Lung (tissue), 12 donors: Measurements from ENCODE around the gene LEF1. TPM values are rescaled to one million over a fixed set of nuclear protein-coding genes. Genes with fewer than 3 reads are reported as not detected.

Experiments
- ATAC-seq: fragments of 200-7000 bp; cut with Tn5 transposase; one replicate; pipeline ENCODE4 v1.9.1; 2020; ENCODE audit warnings: moderate number of reproducible peaks; ENCODE audit not compliant: insufficient read depth, low FRiP score
- DNase-seq, 3 donors: peaks; one replicate each; pipeline ENCODE4 v3.0.0-alpha.2; 2013 to 2017
- H3K27ac ChIP-seq, 2 donors: one replicate each; pipeline ENCODE4 v1.5.1; 2013; ENCODE audit warnings: mild to moderate bottlenecking in 2 of 2, moderate library complexity in 2 of 2, control low read depth in 1 of 2, inconsistent platforms in 1 of 2, low read depth in 1 of 2, low read length in 1 of 2
- H3K27me3 ChIP-seq, 3 donors: one replicate each; pipeline ENCODE4 v1.5.1; 2013; ENCODE audit warnings: low read length in 2 of 3; ENCODE audit not compliant: control insufficient read depth in 3 of 3, insufficient read depth in 3 of 3
- H3K36me3 ChIP-seq, 4 donors: one replicate each; pipeline ENCODE4 v1.5.1; 2013; ENCODE audit warnings: low read length in 4 of 4, mild to moderate bottlenecking in 1 of 4, moderate library complexity in 1 of 4; ENCODE audit not compliant: control insufficient read depth in 4 of 4, insufficient read depth in 4 of 4
- H3K4me1 ChIP-seq, 5 donors: one replicate each; pipeline ENCODE4 v1.5.1; 2013; ENCODE audit warnings: low read length in 5 of 5, mild to moderate bottlenecking in 2 of 5, moderate library complexity in 1 of 5; ENCODE audit not compliant: control insufficient read depth in 5 of 5, insufficient read depth in 5 of 5
- H3K4me3 ChIP-seq: one replicate; pipeline ENCODE4 v1.5.1; 2013; ENCODE audit warnings: mild to moderate bottlenecking, control low read depth, moderate library complexity
- H3K9ac ChIP-seq, 2 donors: one replicate each; pipeline ENCODE4 v1.5.1; 2013; ENCODE audit warnings: low read length in 2 of 2, control low read depth in 1 of 2; ENCODE audit not compliant: insufficient read depth in 1 of 2
- H3K9me3 ChIP-seq, 4 donors: one replicate each; pipeline ENCODE4 v1.5.1; 2013; ENCODE audit warnings: low read length in 3 of 4, mild to moderate bottlenecking in 1 of 4, moderate library complexity in 1 of 4; ENCODE audit not compliant: control insufficient read depth in 4 of 4, insufficient read depth in 3 of 4
- WGBS, 2 donors: extraction: QIAGEN DNeasy Blood & Tissue Kit; methylation state at CpG; one replicate each; pipeline ENCODE4 v1.1.7; 2013; 5-methylcytosine and 5-hydroxymethylcytosine counted together
- polyA plus RNA-seq, 2 donors: library from polyadenylated mRNA; stranded (reverse); fragments of 200-250 nt; gene quantifications; one replicate each; pipeline ENCODE4 v1.2.1, GENCODE V29; 2013
- total RNA-seq, 2 donors: library from RNA; depleted of rRNA in 1 of 2; stranded (reverse); fragments of >200 nt in 1 of 2; gene quantifications; one replicate each; pipeline ENCODE4 v1.2.1, GENCODE V29; 2014 to 2021
- TF ChIP-seq, protein P1 (sequence below): IDR thresholded peaks from 2 replicates; pipeline ENCODE4 v1.5.1; 2012; ENCODE audit warnings: mild to moderate bottlenecking; ENCODE audit errors: control extremely low read depth, extremely low read depth
- donor health status: control.
- donor health status: control.
- donor health status: Bipolar disorder and iron deficiency.
- donor health status: healthy.
- donor health status: DM: yes; HTN: yes; CAD: no.

LEF1 gene
- total and polyA plus RNA-seq, 4 donors: 2.7 to 25.4 (median 4.0) TPM

DNA sequence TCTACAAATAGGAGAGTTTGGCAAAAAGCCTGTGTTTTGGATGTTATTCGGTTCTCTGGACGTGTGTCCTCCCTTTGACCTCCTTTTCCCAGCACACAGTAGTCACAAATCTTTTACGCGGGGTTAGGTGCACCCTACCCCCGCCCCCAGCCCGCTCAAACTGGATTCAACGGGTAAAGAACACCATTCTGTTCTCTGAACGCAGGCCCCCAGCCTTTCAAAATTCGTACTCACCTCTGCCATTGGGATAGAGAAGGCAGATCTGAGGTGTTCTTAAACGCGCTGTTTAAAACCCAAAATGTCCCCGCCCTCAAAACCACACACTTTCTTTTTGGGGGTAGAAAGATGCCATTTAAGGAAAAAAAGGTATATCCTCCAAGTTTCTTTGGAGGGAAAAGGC, 2.7 kb downstream of the LEF1 start:
- Histone ChIP-seq H3K9me3 (no peaks in the 10 kb centered on the region), H3K4me1 (peaks cover 0 to 24% (median 0%) of the 10 kb centered on the region in 5 donors), H3K27me3 (peaks cover 0 to 28% (median 22%) of the 10 kb centered on the region in 3 donors), H3K27ac (no peak overlapping the region), H3K9ac (no peak overlapping the region), H3K4me3 (no peak overlapping the region), H3K36me3 (no peaks in the 10 kb centered on the region)
- ATAC-seq (no peak), DNase-seq (peak; percentile 23 to 55 (median 35))
- TF ChIP-seq, protein P1, sequence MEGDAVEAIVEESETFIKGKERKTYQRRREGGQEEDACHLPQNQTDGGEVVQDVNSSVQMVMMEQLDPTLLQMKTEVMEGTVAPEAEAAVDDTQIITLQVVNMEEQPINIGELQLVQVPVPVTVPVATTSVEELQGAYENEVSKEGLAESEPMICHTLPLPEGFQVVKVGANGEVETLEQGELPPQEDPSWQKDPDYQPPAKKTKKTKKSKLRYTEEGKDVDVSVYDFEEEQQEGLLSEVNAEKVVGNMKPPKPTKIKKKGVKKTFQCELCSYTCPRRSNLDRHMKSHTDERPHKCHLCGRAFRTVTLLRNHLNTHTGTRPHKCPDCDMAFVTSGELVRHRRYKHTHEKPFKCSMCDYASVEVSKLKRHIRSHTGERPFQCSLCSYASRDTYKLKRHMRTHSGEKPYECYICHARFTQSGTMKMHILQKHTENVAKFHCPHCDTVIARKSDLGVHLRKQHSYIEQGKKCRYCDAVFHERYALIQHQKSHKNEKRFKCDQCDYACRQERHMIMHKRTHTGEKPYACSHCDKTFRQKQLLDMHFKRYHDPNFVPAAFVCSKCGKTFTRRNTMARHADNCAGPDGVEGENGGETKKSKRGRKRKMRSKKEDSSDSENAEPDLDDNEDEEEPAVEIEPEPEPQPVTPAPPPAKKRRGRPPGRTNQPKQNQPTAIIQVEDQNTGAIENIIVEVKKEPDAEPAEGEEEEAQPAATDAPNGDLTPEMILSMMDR: no peak
- WGBS, 2 donors: 42 to 52% methylated on average over 12 of the region's 12 CpGs

DNA sequence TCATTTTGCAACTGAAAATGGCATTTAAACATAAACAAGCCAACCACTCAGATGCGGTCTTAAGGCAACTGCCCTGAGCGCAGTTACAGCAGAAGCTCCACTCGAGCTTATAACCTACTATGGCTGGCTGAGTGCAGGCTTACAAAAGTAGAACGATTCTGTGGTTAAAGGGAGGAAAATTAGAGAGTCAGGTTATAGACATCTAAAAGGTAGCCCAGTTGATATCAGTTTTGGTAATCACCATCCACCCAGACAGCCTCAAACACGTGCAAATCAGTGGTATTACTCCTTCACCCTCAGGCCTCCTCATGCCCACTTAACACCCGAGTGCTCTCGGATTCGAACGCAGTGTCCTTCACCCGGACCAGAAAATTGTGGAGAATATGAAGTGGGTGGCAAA, 3.1 kb downstream of the LEF1 start:
- DNase-seq (no peak), ATAC-seq (no peak)
- Histone ChIP-seq H3K27ac (no peak overlapping the region), H3K4me1 (peaks cover 0 to 24% (median 0%) of the 10 kb centered on the region in 5 donors), H3K9ac (peak overlapping the region in 1 of 2 donors; percentile 29), H3K9me3 (no peaks in the 10 kb centered on the region), H3K27me3 (peaks cover 0 to 24% (median 18%) of the 10 kb centered on the region in 3 donors), H3K36me3 (no peaks in the 10 kb centered on the region), H3K4me3 (no peak overlapping the region)
- TF ChIP-seq, protein P1: no peak
- WGBS, 2 donors: 72 to 75% methylated on average over 10 of the region's 10 CpGs

DNA sequence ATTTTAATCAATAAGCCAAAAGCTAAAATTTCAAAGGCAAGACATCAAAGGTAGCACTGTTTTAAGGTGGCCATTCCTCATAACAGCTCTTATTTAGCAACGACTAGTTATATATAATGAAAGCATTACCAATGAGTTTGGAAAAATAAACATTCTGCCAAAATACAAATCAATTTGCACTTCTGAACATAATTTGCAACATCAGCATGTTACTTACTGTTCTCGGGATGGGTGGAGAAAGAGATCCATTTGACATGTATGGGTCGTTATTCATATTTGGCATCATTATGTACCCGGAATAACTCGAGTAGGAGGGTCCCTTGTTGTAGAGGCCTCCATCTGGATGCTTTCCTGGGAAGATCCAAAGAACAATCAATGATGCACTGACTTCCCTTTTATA, 5.4 kb downstream of the LEF1 start:
- Histone ChIP-seq H3K36me3 (no peaks in the 10 kb centered on the region), H3K27ac (no peak overlapping the region), H3K27me3 (peaks cover 0 to 8% (median 0%) of the 10 kb centered on the region in 3 donors), H3K9me3 (no peaks in the 10 kb centered on the region), H3K4me1 (peaks cover 0 to 18% (median 0%) of the 10 kb centered on the region in 5 donors), H3K9ac (no peak overlapping the region), H3K4me3 (no peak overlapping the region)
- no peak for ATAC-seq
- no peak for DNase-seq
- WGBS, 2 donors: 87 to 89% methylated on average over 5 of the region's 5 CpGs
- TF ChIP-seq, protein P1: no peak
